Endothelial cell of umbilical vein (primary cell): ENCODE results near the gene IER3IP1. TPM values are rescaled to one million over a fixed set of nuclear protein-coding genes. Genes with fewer than 3 reads are reported as not detected.

Experiments used
- BruUV-seq: library from RNA; stranded (reverse); fragments of 400-500 nt; replicated peaks from 2 replicates; lab custom pipeline; 2021; lab: Mats Ljungman, UMichigan
- CTCF ChIA-PET: fragments of 300-600, 350-600 bp; sonication (Branson Sonifier 250); formaldehyde crosslinking; loops from one replicate; lab custom pipeline; 2021; ENCODE audit warnings: antibody characterized with exemption, inconsistent platforms; lab: Charles Lee
- POLR2A ChIA-PET: fragments of 300-600, 350-600 bp; sonication (Branson Sonifier 250); formaldehyde crosslinking; loops from one replicate; lab custom pipeline; 2021; ENCODE audit warnings: antibody characterized with exemption, inconsistent platforms; lab: Charles Lee
- DNase-seq: peaks from one replicate; pipeline ENCODE4 v3.0.0-alpha.2; 2011; ENCODE audit warnings: low read depth, low spot score
- FAIRE-seq: peaks from 2 replicates; lab custom pipeline; 2011; peaks lifted over from hg19 to GRCh38; lab: Jason Lieb, UNC
- H2AFZ ChIP-seq: 2 replicates; pipeline ENCODE4 v1.6.0; 2012; ENCODE audit warnings: low read depth, low read length, control low read depth, inconsistent platforms
- H3K27ac ChIP-seq: 2 replicates; pipeline ENCODE4 v1.5.1; 2011; ENCODE audit warnings: low read depth, mild to moderate bottlenecking, control low read depth, low read length, moderate library complexity; ENCODE audit not compliant: insufficient read depth
- H3K27me3 ChIP-seq, 2 experiments: 2 replicates each; pipeline versions ENCODE4 v1.6.0 to v1.6.1; 2011; ENCODE audit warnings: low read length in 2 of 2, mixed read lengths in 1 of 2; ENCODE audit not compliant: control insufficient read depth in 2 of 2, insufficient read depth in 2 of 2
- H3K36me3 ChIP-seq, 2 experiments: 2 replicates in 1 of 2; 3 replicates in 1 of 2; pipeline ENCODE4 v1.5.1; 2011; ENCODE audit warnings: low read length in 2 of 2, mild to moderate bottlenecking in 1 of 2, moderate library complexity in 1 of 2; ENCODE audit not compliant: control insufficient read depth in 2 of 2, insufficient read depth in 2 of 2; ENCODE audit errors: extremely low read depth in 1 of 2
- H3K4me1 ChIP-seq: 3 replicates; pipeline ENCODE4 v1.5.1; 2011; ENCODE audit warnings: mild to moderate bottlenecking, low read length; ENCODE audit not compliant: control insufficient read depth, insufficient read depth; ENCODE audit errors: extremely low read depth
- H3K4me2 ChIP-seq: 2 replicates; pipeline ENCODE4 v1.6.1; 2011; ENCODE audit warnings: low read length, control low read depth, mixed read lengths; ENCODE audit not compliant: insufficient read depth
- H3K4me3 ChIP-seq, 3 experiments: fragments of 200-600 bp in 1 of 3; sonication (generic), shearing (Covaris generic) in 1 of 3; replicated peaks in 1 of 3; 2 replicates each; pipeline ENCODE4 v1.5.1; 2011 to 2016; ENCODE audit warnings: control low read depth in 3 of 3, low read length in 3 of 3, mild to moderate bottlenecking in 2 of 3, inconsistent platforms in 1 of 3, low read depth in 1 of 3, moderate library complexity in 1 of 3; ENCODE audit not compliant: insufficient read depth in 1 of 3
- H3K79me2 ChIP-seq: 2 replicates; pipeline ENCODE4 v1.6.0; 2012; ENCODE audit warnings: low read length, inconsistent platforms; ENCODE audit not compliant: control insufficient read depth, insufficient read depth
- H3K9ac ChIP-seq: replicated peaks from 2 replicates; pipeline ENCODE3; 2011; ENCODE audit warnings: low read length, control low read depth; ENCODE audit not compliant: insufficient read depth; ENCODE audit errors: extremely low read depth
- H3K9me1 ChIP-seq: replicated peaks from 3 replicates; pipeline ENCODE4 v1.6.0; 2011; ENCODE audit warnings: mild to moderate bottlenecking, low read length; ENCODE audit not compliant: control insufficient read depth, insufficient read depth; ENCODE audit errors: extremely low read depth
- H3K9me3 ChIP-seq: replicated peaks from 2 replicates; pipeline ENCODE4 v1.5.1; 2012; ENCODE audit warnings: low read length, inconsistent platforms; ENCODE audit not compliant: control insufficient read depth, insufficient read depth
- H4K20me1 ChIP-seq: replicated peaks from 2 replicates; pipeline ENCODE3; 2011; ENCODE audit warnings: mild to moderate bottlenecking, low read length; ENCODE audit not compliant: control insufficient read depth, insufficient read depth; ENCODE audit errors: extremely low read depth
- EZH2 ChIP-seq: IDR thresholded peaks from 2 replicates; pipeline ENCODE4 v1.6.1; 2012; ENCODE audit warnings: borderline replicate concordance, low read depth, mild to moderate bottlenecking, moderate library complexity, low read length, inconsistent platforms; ENCODE audit not compliant: severe bottlenecking
- FOS ChIP-seq: IDR thresholded peaks from 2 replicates; pipeline ENCODE4 v1.6.1; 2011; ENCODE audit warnings: mild to moderate bottlenecking, low read length, moderate library complexity, borderline replicate concordance; ENCODE audit not compliant: insufficient read depth
- GATA2 ChIP-seq: IDR thresholded peaks from 2 replicates; pipeline ENCODE4 v1.7.0; 2011; ENCODE audit warnings: low read depth, mild to moderate bottlenecking, moderate library complexity, mixed read lengths, low read length; ENCODE audit not compliant: insufficient read length, insufficient read depth
- JUN ChIP-seq: IDR thresholded peaks from 2 replicates; pipeline ENCODE4 v1.6.1; 2011; ENCODE audit warnings: borderline replicate concordance, low read depth; ENCODE audit not compliant: insufficient read length, insufficient read depth
- MYC ChIP-seq: IDR thresholded peaks from one replicate; pipeline ENCODE4 v1.6.1; 2011; ENCODE audit warnings: mild to moderate bottlenecking, low read depth, low read length
- POLR2A ChIP-seq: IDR thresholded peaks from 2 replicates; pipeline ENCODE4 v1.6.1; 2012; ENCODE audit warnings: low read depth, mild to moderate bottlenecking, control low read depth, low read length
- POLR2AphosphoS5 ChIP-seq: IDR thresholded peaks from 2 replicates; pipeline ENCODE4 v1.6.1; 2012; ENCODE audit warnings: low read depth, mild to moderate bottlenecking, control low read depth, low read length, moderate library complexity; ENCODE audit not compliant: insufficient read depth
- dilution Hi-C: fragments of 300-500 bp; cut with MboI; formaldehyde crosslinking; loops from one replicate; pipeline ENCODE4 v1.15.0; 2019; ENCODE audit warnings: low sequenced_read_pairs; ENCODE audit not compliant: extremely low pct_ligation_motif_present
- intact Hi-C: fragments of 100-400 bp; cut with micrococcal nuclease; formaldehyde crosslinking; loops from one replicate; pipeline ENCODE4 v1.10.0; 2022
- polyA plus RNA-seq, 4 experiments: library from polyadenylated mRNA; depleted of rRNA in 3 of 4; stranded (reverse) in 3 of 4; unstranded in 1 of 4; fragments of >200 nt; gene quantifications; 2 replicates each; pipeline versions ENCODE4 v1.2.1 to v1.2.3, GENCODE V29; 2011 to 2012; ENCODE audit warnings: missing spikeins in 1 of 4
- total RNA-seq: library from RNA; stranded (reverse); gene quantifications from 2 replicates; pipeline ENCODE4 v1.2.3, GENCODE V29; 2021
- TF ChIP-seq, protein P1 (sequence below), 2 donors: IDR thresholded peaks; 1 replicate in 1 of 2; 2 replicates in 1 of 2; pipeline ENCODE4 v1.5.1; 2011; ENCODE audit warnings: low read length in 2 of 2, mild to moderate bottlenecking in 2 of 2, moderate library complexity in 2 of 2, control low read depth in 1 of 2, inconsistent platforms in 1 of 2, low read depth in 1 of 2; ENCODE audit not compliant: insufficient read depth in 1 of 2; ENCODE audit errors: extremely low read depth in 1 of 2
- TF ChIP-seq, protein P2 (sequence below): IDR thresholded peaks from 2 replicates; pipeline ENCODE4 v1.6.1; 2011; ENCODE audit not compliant: insufficient read depth, insufficient read length

Gene IER3IP1
- total and polyA plus RNA-seq, 2 donors (not counting 3 experiments of a cell fraction or from before 2014, with no cell fraction given), result 9.6 to 14.2 TPM

DNA sequence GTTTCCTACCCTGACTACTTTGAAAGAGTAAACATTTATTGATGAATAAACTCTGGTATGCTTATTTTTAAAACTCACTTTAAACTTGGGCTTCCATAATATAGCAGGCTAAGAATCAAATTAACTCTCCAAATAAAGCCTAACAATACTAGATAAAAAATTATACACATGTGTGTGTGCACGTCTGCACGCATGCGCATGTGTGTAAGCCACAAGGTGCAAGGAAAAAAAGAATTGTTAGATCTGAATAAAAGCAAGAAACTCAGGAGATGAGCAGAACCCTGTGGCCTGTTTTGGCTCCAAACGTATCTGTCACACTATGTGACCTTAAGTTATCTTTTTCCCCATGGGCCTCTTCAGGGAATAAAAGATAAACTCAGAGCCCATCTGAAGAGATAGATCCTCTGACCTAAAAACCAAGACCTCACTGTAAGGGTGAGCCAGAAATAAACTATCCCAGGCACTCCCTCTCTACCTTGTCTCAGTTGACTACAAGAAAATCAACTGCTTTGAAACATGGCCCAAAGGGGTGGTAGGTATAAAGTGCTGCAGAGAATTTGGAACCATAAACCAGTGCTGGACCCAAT is 32.2 kb downstream of the IER3IP1 start:
- DNase-seq (no peak), FAIRE-seq (no peak)
- no peaks in the 10 kb centered on the region for H3K36me3 ChIP-seq
- H3K4me2 ChIP-seq, result no peak overlapping the region
- no peak overlapping the region for H3K27ac ChIP-seq
- H2AFZ ChIP-seq, result no peak overlapping the region
- H3K27me3 ChIP-seq, result no peaks in the 10 kb centered on the region
- no peaks in the 10 kb centered on the region for H3K9me1 ChIP-seq
- no peaks in the 10 kb centered on the region for H3K4me1 ChIP-seq
- CTCF ChIA-PET, result interaction anchor here (0.7 kb wide), 1 partner anchor 149 kb away, joined by 3 read pairs; no protein-coding TSS in a partner anchor
- no peak overlapping the region for H3K9ac ChIP-seq
- intact Hi-C loops, result no loop called here
- BruUV-seq, result no TSS peak
- POLR2A ChIA-PET, result no interaction called here
- H4K20me1 ChIP-seq, result no peaks in the 10 kb centered on the region
- H3K79me2 ChIP-seq, result peaks cover 23% of the 10 kb centered on the region
- H3K4me3 ChIP-seq, result no peak overlapping the region
- no peak for TF ChIP-seq GATA2
- TF ChIP-seq, protein P1, sequence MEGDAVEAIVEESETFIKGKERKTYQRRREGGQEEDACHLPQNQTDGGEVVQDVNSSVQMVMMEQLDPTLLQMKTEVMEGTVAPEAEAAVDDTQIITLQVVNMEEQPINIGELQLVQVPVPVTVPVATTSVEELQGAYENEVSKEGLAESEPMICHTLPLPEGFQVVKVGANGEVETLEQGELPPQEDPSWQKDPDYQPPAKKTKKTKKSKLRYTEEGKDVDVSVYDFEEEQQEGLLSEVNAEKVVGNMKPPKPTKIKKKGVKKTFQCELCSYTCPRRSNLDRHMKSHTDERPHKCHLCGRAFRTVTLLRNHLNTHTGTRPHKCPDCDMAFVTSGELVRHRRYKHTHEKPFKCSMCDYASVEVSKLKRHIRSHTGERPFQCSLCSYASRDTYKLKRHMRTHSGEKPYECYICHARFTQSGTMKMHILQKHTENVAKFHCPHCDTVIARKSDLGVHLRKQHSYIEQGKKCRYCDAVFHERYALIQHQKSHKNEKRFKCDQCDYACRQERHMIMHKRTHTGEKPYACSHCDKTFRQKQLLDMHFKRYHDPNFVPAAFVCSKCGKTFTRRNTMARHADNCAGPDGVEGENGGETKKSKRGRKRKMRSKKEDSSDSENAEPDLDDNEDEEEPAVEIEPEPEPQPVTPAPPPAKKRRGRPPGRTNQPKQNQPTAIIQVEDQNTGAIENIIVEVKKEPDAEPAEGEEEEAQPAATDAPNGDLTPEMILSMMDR (IDR thresholded peaks at IDR 0.05; ENCODE audit: extremely low read depth in 1 of 2, insufficient read depth in 1 of 2, low read depth in 1 of 2, low read length in 2 of 2), result no peak
- no peak for TF ChIP-seq POLR2AphosphoS5
- TF ChIP-seq EZH2, result no peak
- TF ChIP-seq JUN, result no peak
- no peak for TF ChIP-seq POLR2A
- TF ChIP-seq FOS, result no peak
- TF ChIP-seq, protein P2, sequence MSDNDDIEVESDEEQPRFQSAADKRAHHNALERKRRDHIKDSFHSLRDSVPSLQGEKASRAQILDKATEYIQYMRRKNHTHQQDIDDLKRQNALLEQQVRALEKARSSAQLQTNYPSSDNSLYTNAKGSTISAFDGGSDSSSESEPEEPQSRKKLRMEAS, result no peak
- no peak for TF ChIP-seq MYC
- H3K9me3 ChIP-seq, result no peaks in the 10 kb centered on the region
- dilution Hi-C loops, result no loop called here
